IMR-90 (cell line): Measurements from ENCODE around the gene NKAIN1. TPM values are rescaled to one million over a fixed set of nuclear protein-coding genes. Genes with fewer than 3 reads are reported as not detected.

Source experiments
- ATAC-seq: fragments of 200-7000 bp; cut with Tn5 transposase; 2 replicates; pipeline ENCODE4 v1.9.1; 2020; ENCODE audit warnings: low read depth, mild to moderate bottlenecking, moderate library complexity
- BruUV-seq: library from RNA; stranded (reverse); fragments of 400-500 nt; replicated peaks from 2 replicates; lab custom pipeline; 2021; lab: Mats Ljungman, UMichigan
- CTCF ChIA-PET: fragments of 300-600 bp; formaldehyde crosslinking; extraction: SDS; loops from one replicate; lab custom pipeline; 2021; ENCODE audit warnings: antibody characterized with exemption; lab: Yijun Ruan, JAX
- POLR2A ChIA-PET: fragments of 300-600 bp; sonication (Branson Sonifier 250); formaldehyde crosslinking; loops from one replicate; lab custom pipeline; 2022; ENCODE audit warnings: antibody characterized with exemption; ENCODE audit not compliant: unreplicated experiment; lab: Charles Lee
- DNase-seq: peaks from one replicate; pipeline ENCODE4 v3.0.0; 2013
- H2AFZ ChIP-seq: replicated peaks from 2 replicates; pipeline ENCODE3; 2013; ENCODE audit warnings: low read length, mild to moderate bottlenecking; ENCODE audit not compliant: poor library complexity
- H2AK5ac ChIP-seq: 2 replicates; pipeline ENCODE4 v1.6.1; 2013; ENCODE audit warnings: low read depth, low read length, inconsistent platforms
- H2AK9ac ChIP-seq: replicated peaks from 2 replicates; pipeline ENCODE3; 2013; ENCODE audit warnings: mild to moderate bottlenecking, low read depth, low read length, moderate library complexity; ENCODE audit not compliant: poor library complexity
- H2BK120ac ChIP-seq: 2 replicates; pipeline ENCODE4 v1.6.1; 2013; ENCODE audit warnings: low read depth, low read length, inconsistent platforms
- H2BK15ac ChIP-seq: 3 replicates; pipeline ENCODE4 v1.6.1; 2013; ENCODE audit warnings: low read depth, low read length, inconsistent platforms
- H2BK20ac ChIP-seq: 2 replicates; pipeline ENCODE4 v1.6.1; 2013; ENCODE audit warnings: low read depth, mild to moderate bottlenecking, inconsistent platforms, low read length, moderate library complexity
- H2BK5ac ChIP-seq: 2 replicates; pipeline ENCODE4 v1.6.1; 2013; ENCODE audit warnings: mild to moderate bottlenecking, low read depth, low read length, inconsistent platforms; ENCODE audit not compliant: poor library complexity, severe bottlenecking
- H3K14ac ChIP-seq: replicated peaks from 2 replicates; pipeline ENCODE4 v1.6.1; 2013; ENCODE audit warnings: low read depth, low read length, inconsistent platforms
- H3K18ac ChIP-seq: 2 replicates; pipeline ENCODE4 v1.6.1; 2013; ENCODE audit warnings: low read depth, low read length, control low read depth
- H3K23ac ChIP-seq: 2 replicates; pipeline ENCODE4 v1.6.1; 2013; ENCODE audit warnings: low read depth, low read length, inconsistent platforms
- H3K27ac ChIP-seq: 2 replicates; pipeline ENCODE4 v1.5.1; 2013; ENCODE audit warnings: mild to moderate bottlenecking, control low read depth, low read length; ENCODE audit not compliant: insufficient read depth
- H3K27me3 ChIP-seq: 2 replicates; pipeline ENCODE4 v1.6.1; 2013; ENCODE audit warnings: low read length; ENCODE audit not compliant: control insufficient read depth, insufficient read depth
- H3K36me3 ChIP-seq: 2 replicates; pipeline ENCODE4 v1.6.1; 2013; ENCODE audit warnings: low read length, mixed read lengths; ENCODE audit not compliant: control insufficient read depth, insufficient read depth
- H3K4ac ChIP-seq: 2 replicates; pipeline ENCODE4 v1.6.1; 2013; ENCODE audit warnings: low read depth, low read length, inconsistent platforms
- H3K4me1 ChIP-seq: 2 replicates; pipeline ENCODE4 v1.6.1; 2013; ENCODE audit warnings: low read length, mixed read lengths; ENCODE audit not compliant: control insufficient read depth, insufficient read depth
- H3K4me2 ChIP-seq: 2 replicates; pipeline ENCODE4 v1.6.1; 2013; ENCODE audit warnings: low read depth, mild to moderate bottlenecking, control low read depth, low read length, moderate library complexity
- H3K4me3 ChIP-seq: 2 replicates; pipeline ENCODE4 v1.5.1; 2013; ENCODE audit warnings: low read depth, mild to moderate bottlenecking, control low read depth, low read length, moderate library complexity; ENCODE audit not compliant: insufficient read depth
- H3K56ac ChIP-seq: 2 replicates; pipeline ENCODE4 v1.6.1; 2013; ENCODE audit warnings: low read length, inconsistent platforms; ENCODE audit not compliant: insufficient read depth; ENCODE audit errors: extremely low read depth
- H3K79me1 ChIP-seq, 2 experiments: 2 replicates each; pipeline ENCODE4 v1.6.1; 2013; ENCODE audit warnings: low read length in 2 of 2, inconsistent platforms in 1 of 2, low read depth in 1 of 2
- H3K9ac ChIP-seq: 2 replicates; pipeline ENCODE4 v1.6.1; 2013; ENCODE audit warnings: low read depth, low read length, control low read depth
- H3K9me1 ChIP-seq: 2 replicates; pipeline ENCODE4 v1.6.1; 2013; ENCODE audit warnings: low read length, inconsistent platforms; ENCODE audit not compliant: insufficient read depth
- H3K9me3 ChIP-seq: 2 replicates; pipeline ENCODE4 v1.6.1; 2013; ENCODE audit warnings: low read length; ENCODE audit not compliant: control insufficient read depth, insufficient read depth
- H4K20me1 ChIP-seq: 2 replicates; pipeline ENCODE4 v1.6.1; 2013; ENCODE audit warnings: low read length, inconsistent platforms; ENCODE audit not compliant: insufficient read depth
- H4K5ac ChIP-seq: 2 replicates; pipeline ENCODE4 v1.6.1; 2013; ENCODE audit warnings: mild to moderate bottlenecking, low read depth, low read length, control low read depth
- H4K8ac ChIP-seq, 2 experiments: 2 replicates each; pipeline ENCODE4 v1.6.1; 2013; ENCODE audit warnings: low read depth in 2 of 2, low read length in 2 of 2, control low read depth in 1 of 2, inconsistent platforms in 1 of 2
- H4K91ac ChIP-seq: 2 replicates; pipeline ENCODE4 v1.6.1; 2013; ENCODE audit warnings: low read depth, low read length, inconsistent platforms; ENCODE audit not compliant: insufficient read depth
- BHLHE40 ChIP-seq: fragments of 150-350 bp; IDR thresholded peaks from 2 replicates; pipeline ENCODE4 v1.6.1; 2016; ENCODE audit warnings: mild to moderate bottlenecking, low read depth, low read length
- CEBPB ChIP-seq: IDR thresholded peaks from 2 replicates; pipeline ENCODE4 v1.6.1; 2012; ENCODE audit warnings: low read depth, low read length, improper control_type of control experiment
- CHD1 ChIP-seq: IDR thresholded peaks from 2 replicates; pipeline ENCODE4 v1.6.1; 2012; ENCODE audit warnings: low read depth, low read length, improper control_type of control experiment
- FOS ChIP-seq: fragments of 150-350 bp; IDR thresholded peaks from 2 replicates; pipeline ENCODE4 v1.6.1; 2016; ENCODE audit warnings: low read depth, low read length
- MAFK ChIP-seq: IDR thresholded peaks from 2 replicates; pipeline ENCODE4 v1.6.1; 2012; ENCODE audit warnings: low read depth, low read length, improper control_type of control experiment
- MAZ ChIP-seq: IDR thresholded peaks from 2 replicates; pipeline ENCODE4 v1.6.1; 2012; ENCODE audit warnings: low read depth, mild to moderate bottlenecking, low read length, improper control_type of control experiment, moderate library complexity, borderline replicate concordance
- MXI1 ChIP-seq: IDR thresholded peaks from 2 replicates; pipeline ENCODE4 v1.6.1; 2012; ENCODE audit warnings: low read depth, mild to moderate bottlenecking, low read length, moderate library complexity, borderline replicate concordance
- NFE2L2 ChIP-seq: fragments of 150-350 bp; IDR thresholded peaks from 2 replicates; pipeline ENCODE4 v1.6.1; 2016; ENCODE audit warnings: low read depth, mild to moderate bottlenecking, low read length
- POLR2A ChIP-seq: IDR thresholded peaks from 2 replicates; pipeline ENCODE4 v1.6.1; 2012; ENCODE audit warnings: mild to moderate bottlenecking, low read depth, low read length
- RAD21 ChIP-seq: IDR thresholded peaks from 2 replicates; pipeline ENCODE4 v1.6.1; 2012; ENCODE audit warnings: low read length, improper control_type of control experiment
- RCOR1 ChIP-seq: IDR thresholded peaks from 2 replicates; pipeline ENCODE4 v1.6.1; 2012; ENCODE audit warnings: mild to moderate bottlenecking, low read length, improper control_type of control experiment; ENCODE audit not compliant: insufficient replicate concordance
- RFX5 ChIP-seq: IDR thresholded peaks from 2 replicates; pipeline ENCODE4 v1.8.0; 2012; ENCODE audit warnings: low read depth, mild to moderate bottlenecking, low read length, moderate library complexity
- SMC3 ChIP-seq: fragments of 150-350 bp; IDR thresholded peaks from 2 replicates; pipeline ENCODE4 v1.6.1; 2016; ENCODE audit warnings: low read depth, mild to moderate bottlenecking, antibody characterized with exemption, low read length, moderate library complexity
- WGBS, 2 experiments: methylation state at CpG; one replicate each; pipeline versions ENCODE4 v1.1.5 to v1.1.7; 2013; ENCODE audit warnings: missing lambda C conversion rate in 2 of 2; ENCODE audit not compliant: insufficient read length in 1 of 2; ENCODE audit errors: extremely low coverage in 2 of 2; 5-methylcytosine and 5-hydroxymethylcytosine counted together
- dilution Hi-C: fragments of 300-500 bp; cut with HindIII; formaldehyde crosslinking; loops from one replicate; pipeline ENCODE4 v1.14.3; 2018; ENCODE audit warnings: low sequenced_read_pairs; ENCODE audit not compliant: unreplicated experiment
- in situ Hi-C: fragments of 300-500 bp; cut with MboI; formaldehyde crosslinking; loops from 3 replicates; pipeline ENCODE4 v1.14.3; 2019; ENCODE audit warnings: low sequenced_read_pairs, inconsistent platforms, mixed read lengths
- intact Hi-C: fragments of 100-400 bp; cut with micrococcal nuclease; formaldehyde crosslinking; loops from 2 replicates; pipeline ENCODE4 v1.10.0; 2022
- polyA plus RNA-seq, 3 experiments: library from polyadenylated mRNA; depleted of rRNA; stranded (reverse); fragments of >200 nt; gene quantifications; 2 replicates each; pipeline ENCODE4 v1.2.3, GENCODE V29; 2012; ENCODE audit warnings: low replicate concordance in 1 of 3
- total RNA-seq: library from RNA; depleted of rRNA; stranded (reverse); fragments of >200 nt; gene quantifications from 2 replicates; pipeline ENCODE4 v1.2.3, GENCODE V29; 2012
- TF ChIP-seq, protein P1 (sequence below): fragments of 150-350 bp; IDR thresholded peaks from 2 replicates; pipeline ENCODE4 v1.6.1; 2016; ENCODE audit warnings: low read depth, mild to moderate bottlenecking, low read length, moderate library complexity, borderline replicate concordance
- TF ChIP-seq, protein P2 (sequence below): conservative IDR thresholded peaks from 2 replicates; pipeline ENCODE4 v1.5.1; 2012; ENCODE audit warnings: mild to moderate bottlenecking, low read depth, low read length, improper control_type of control experiment
- TF ChIP-seq, protein P3 (sequence below): fragments of 150-350 bp; IDR thresholded peaks from 2 replicates; pipeline ENCODE4 v1.6.1; 2017; ENCODE audit warnings: mild to moderate bottlenecking, antibody characterized with exemption, low read length, low read depth

NKAIN1 gene
- total and polyA plus RNA-seq, 2 of the 4 experiments (the other 2 are of a cell fraction) = under 0.01 to 0.09 TPM

DNA sequence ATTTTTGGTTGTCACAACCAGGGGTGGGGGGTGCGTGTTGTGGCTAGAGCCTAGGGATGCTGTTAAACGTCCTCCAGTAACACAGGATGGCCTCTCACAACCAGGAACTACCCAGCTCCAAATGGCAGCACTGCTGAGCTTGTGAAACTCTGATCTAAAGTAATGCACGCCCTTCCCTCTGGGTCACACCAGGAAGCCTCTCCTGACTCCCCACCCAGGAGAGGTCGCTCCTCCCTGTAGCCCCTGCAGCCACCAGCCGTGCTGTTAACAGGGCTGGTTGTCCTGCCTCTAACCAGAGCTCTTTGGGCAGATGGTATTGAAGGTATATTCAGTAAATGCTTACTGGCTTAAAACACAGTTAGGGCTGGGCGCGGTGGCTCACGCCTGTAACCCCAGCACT lies 73.2 kb downstream of the NKAIN1 start:
- H3K36me3 ChIP-seq = no peaks in the 10 kb centered on the region
- H3K27me3 ChIP-seq = no peaks in the 10 kb centered on the region; the same call in 1 of the 2 replicates
- H3K27ac ChIP-seq = no peak overlapping the region
- no peak overlapping the region for H4K8ac ChIP-seq
- no CpG with 5 or more reads among the region's 8 CpGs for WGBS, 2 experiments
- H3K4me1 ChIP-seq = peaks cover 2% of the 10 kb centered on the region; the same call in 1 of the 2 replicates
- H4K5ac ChIP-seq = no peak overlapping the region
- ChIA-PET POLR2A (interaction anchor here (0.5 kb wide), 1 partner anchor 285 kb away, joined by 12 read pairs; no protein-coding TSS in a partner anchor), CTCF (no interaction called here)
- no peaks in the 10 kb centered on the region for H3K9me3 ChIP-seq
- TF ChIP-seq CHD1 = no peak
- TF ChIP-seq BHLHE40 = no peak
- no peak for TF ChIP-seq SMC3
- TF ChIP-seq FOS = no peak
- TF ChIP-seq, protein P1, sequence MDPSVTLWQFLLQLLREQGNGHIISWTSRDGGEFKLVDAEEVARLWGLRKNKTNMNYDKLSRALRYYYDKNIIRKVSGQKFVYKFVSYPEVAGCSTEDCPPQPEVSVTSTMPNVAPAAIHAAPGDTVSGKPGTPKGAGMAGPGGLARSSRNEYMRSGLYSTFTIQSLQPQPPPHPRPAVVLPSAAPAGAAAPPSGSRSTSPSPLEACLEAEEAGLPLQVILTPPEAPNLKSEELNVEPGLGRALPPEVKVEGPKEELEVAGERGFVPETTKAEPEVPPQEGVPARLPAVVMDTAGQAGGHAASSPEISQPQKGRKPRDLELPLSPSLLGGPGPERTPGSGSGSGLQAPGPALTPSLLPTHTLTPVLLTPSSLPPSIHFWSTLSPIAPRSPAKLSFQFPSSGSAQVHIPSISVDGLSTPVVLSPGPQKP = no peak
- TF ChIP-seq CEBPB = no peak
- TF ChIP-seq RCOR1 = no peak
- TF ChIP-seq, protein P2, sequence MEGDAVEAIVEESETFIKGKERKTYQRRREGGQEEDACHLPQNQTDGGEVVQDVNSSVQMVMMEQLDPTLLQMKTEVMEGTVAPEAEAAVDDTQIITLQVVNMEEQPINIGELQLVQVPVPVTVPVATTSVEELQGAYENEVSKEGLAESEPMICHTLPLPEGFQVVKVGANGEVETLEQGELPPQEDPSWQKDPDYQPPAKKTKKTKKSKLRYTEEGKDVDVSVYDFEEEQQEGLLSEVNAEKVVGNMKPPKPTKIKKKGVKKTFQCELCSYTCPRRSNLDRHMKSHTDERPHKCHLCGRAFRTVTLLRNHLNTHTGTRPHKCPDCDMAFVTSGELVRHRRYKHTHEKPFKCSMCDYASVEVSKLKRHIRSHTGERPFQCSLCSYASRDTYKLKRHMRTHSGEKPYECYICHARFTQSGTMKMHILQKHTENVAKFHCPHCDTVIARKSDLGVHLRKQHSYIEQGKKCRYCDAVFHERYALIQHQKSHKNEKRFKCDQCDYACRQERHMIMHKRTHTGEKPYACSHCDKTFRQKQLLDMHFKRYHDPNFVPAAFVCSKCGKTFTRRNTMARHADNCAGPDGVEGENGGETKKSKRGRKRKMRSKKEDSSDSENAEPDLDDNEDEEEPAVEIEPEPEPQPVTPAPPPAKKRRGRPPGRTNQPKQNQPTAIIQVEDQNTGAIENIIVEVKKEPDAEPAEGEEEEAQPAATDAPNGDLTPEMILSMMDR = no peak
- no peak for TF ChIP-seq POLR2A
- no peak for TF ChIP-seq MAFK
- no peak for TF ChIP-seq RAD21
- no peak for TF ChIP-seq MAZ
- TF ChIP-seq MXI1 = no peak
- no peak for TF ChIP-seq NFE2L2
- TF ChIP-seq RFX5 = no peak
- TF ChIP-seq, protein P3, sequence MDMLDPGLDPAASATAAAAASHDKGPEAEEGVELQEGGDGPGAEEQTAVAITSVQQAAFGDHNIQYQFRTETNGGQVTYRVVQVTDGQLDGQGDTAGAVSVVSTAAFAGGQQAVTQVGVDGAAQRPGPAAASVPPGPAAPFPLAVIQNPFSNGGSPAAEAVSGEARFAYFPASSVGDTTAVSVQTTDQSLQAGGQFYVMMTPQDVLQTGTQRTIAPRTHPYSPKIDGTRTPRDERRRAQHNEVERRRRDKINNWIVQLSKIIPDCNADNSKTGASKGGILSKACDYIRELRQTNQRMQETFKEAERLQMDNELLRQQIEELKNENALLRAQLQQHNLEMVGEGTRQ = no peak
- H3K14ac ChIP-seq = no peak overlapping the region
- no peak overlapping the region for H3K9ac ChIP-seq
- H4K91ac ChIP-seq = no peak overlapping the region
- no peak overlapping the region for H3K23ac ChIP-seq
- H3K4me2 ChIP-seq = no peak overlapping the region
- H2BK20ac ChIP-seq = no peak overlapping the region
- no peaks in the 10 kb centered on the region for H4K20me1 ChIP-seq
- H3K56ac ChIP-seq = no peak overlapping the region
- H2AK9ac ChIP-seq = no peak overlapping the region
- BruUV-seq = no TSS peak
- H3K79me1 ChIP-seq = no peaks in the 10 kb centered on the region
- in situ Hi-C loops (no loop called here), dilution Hi-C loops (no loop called here), intact Hi-C loops (no loop called here)
- H3K18ac ChIP-seq = no peak overlapping the region
- ATAC-seq (no peak), DNase-seq (no peak)
- no peak overlapping the region for H2BK120ac ChIP-seq
- H2AK5ac ChIP-seq = no peak overlapping the region
- no peak overlapping the region for H2BK5ac ChIP-seq
- H2AFZ ChIP-seq = no peak overlapping the region
- H3K4ac ChIP-seq = no peak overlapping the region
- no peak overlapping the region for H2BK15ac ChIP-seq
- H3K4me3 ChIP-seq = no peak overlapping the region
- peaks cover 7% of the 10 kb centered on the region for H3K9me1 ChIP-seq
